ENCODE measurements around the gene RANBP3. TPM values are rescaled to one million over a fixed set of nuclear protein-coding genes. Genes with fewer than 3 reads are reported as not detected.

The RANBP3 gene
- total RNA-seq, 1 experiment from 2014 or later, result 62.4 TPM

- POLR2A ChIA-PET, result no interaction called here
- no peaks in the 10 kb centered on the region for H3K4me1 ChIP-seq (ENCODE audit: control insufficient read depth in 1 of 2, insufficient read depth in 2 of 2, low read length in 2 of 2)
- TF ChIP-seq ELF1 (IDR thresholded peaks at IDR 0.05; ENCODE audit: borderline replicate concordance, low read depth) (no peak), POLR2A (IDR thresholded peaks at IDR 0.05; ENCODE audit: borderline replicate concordance, extremely low read depth, insufficient read depth, insufficient read length) (no peak), FOSL1 (IDR thresholded peaks at IDR 0.05; ENCODE audit: low read depth) (no peak), POLR2AphosphoS5 (IDR thresholded peaks at IDR 0.05; ENCODE audit: low read depth, low read length) (no peak), ZBTB33 (IDR thresholded peaks at IDR 0.05; ENCODE audit: extremely low read depth, insufficient replicate concordance, low read length) (no peak), JUND (IDR thresholded peaks at IDR 0.05) (no peak), EGR1 (IDR thresholded peaks at IDR 0.05; ENCODE audit: low read depth) (no peak), ATF3 (IDR thresholded peaks at IDR 0.05) (no peak), RAD21 (IDR thresholded peaks at IDR 0.05; ENCODE audit: low read depth) (no peak), SRF (IDR thresholded peaks at IDR 0.05; ENCODE audit: low read depth) (no peak), EZH2 (IDR thresholded peaks at IDR 0.05) (no peak), CTCF (IDR thresholded peaks at IDR 0.05 in 2 of 3, conservative IDR thresholded peaks at IDR 0.05 in 1 of 3; ENCODE audit: borderline replicate concordance in 1 of 3, insufficient read depth in 1 of 3, low read depth in 2 of 3, low read length in 2 of 3) (no peak), ZFX (IDR thresholded peaks at IDR 0.05) (no peak), CEBPB (IDR thresholded peaks at IDR 0.05; ENCODE audit: low read depth) (no peak), YY1 (IDR thresholded peaks at IDR 0.05; ENCODE audit: extremely low read depth, insufficient replicate concordance, low read depth, low read length) (no peak), EZH2phosphoT487 (IDR thresholded peaks at IDR 0.05; ENCODE audit: borderline replicate concordance) (no peak), SP1 (IDR thresholded peaks at IDR 0.05; ENCODE audit: low read depth) (no peak), CBX3 (IDR thresholded peaks at IDR 0.05; ENCODE audit: low read depth) (no peak)
- no peak overlapping the region for H3K9ac ChIP-seq (ENCODE audit: low read length)
- intact Hi-C loops (cut with micrococcal nuclease), result no loop called here
- no peaks in the 10 kb centered on the region for H3K9me3 ChIP-seq (ENCODE audit: control insufficient read depth in 1 of 2, insufficient read depth in 1 of 2, low read depth in 1 of 2, low read length in 2 of 2)
- H2AFZ ChIP-seq (ENCODE audit: low read depth, low read length, poor library complexity, severe bottlenecking), result no peak overlapping the region
- ATAC-seq, result no peak
- no peak overlapping the region for H3K4me2 ChIP-seq (ENCODE audit: low read length)
- BruUV-seq (replicated peaks), result no TSS peak
- H3K9me2 ChIP-seq (ENCODE audit: insufficient read depth), result no peaks in the 10 kb centered on the region
- CTCF ChIA-PET, result no interaction called here
- H3K79me2 ChIP-seq (ENCODE audit: insufficient read depth, low read length), result no peaks in the 10 kb centered on the region
- no peak for DNase-seq (ENCODE audit: low read depth, low spot score)
- H3K27me3 ChIP-seq (ENCODE audit: insufficient read depth, low read length), result no peaks in the 10 kb centered on the region
- no peak overlapping the region for H3K27ac ChIP-seq (ENCODE audit: low read depth, low read length)
- RAD21 ChIA-PET (ENCODE audit: low non-redundant PET in 1 of 2, low total read pairs in 2 of 2, uncharacterized antibody in 2 of 2, unreplicated experiment in 2 of 2), result no interaction called here
- no peaks in the 10 kb centered on the region for H3K36me3 ChIP-seq (ENCODE audit: control insufficient read depth in 1 of 2, insufficient read depth in 2 of 2, low read length in 2 of 2)
- no peak overlapping the region for H3K4me3 ChIP-seq (replicated peaks in 1 of 2; ENCODE audit: low read depth in 1 of 2, low read length in 2 of 2)
- H4K20me1 ChIP-seq (ENCODE audit: insufficient read depth), result no peaks in the 10 kb centered on the region
Observed at GRCh38 chr19:6017576-6017975, 39.6 kb upstream of the RANBP3 start.

Measured in HCT116 (cell line).